Skeletal muscle tissue (tissue), 4 donors: ENCODE results near the gene LRRC14B. TPM values are rescaled to one million over a fixed set of nuclear protein-coding genes. Genes with fewer than 3 reads are reported as not detected.
A peak's percentile ranks its signal among the peaks of the same experiment; 100 is the strongest.
"Not testable (repeated sequence)": the region's sequence is repeated elsewhere in the genome, so short reads cannot be mapped to it uniquely, and the experiment has no call there.

ENCODE experiments used
- H3K27ac ChIP-seq: one replicate; pipeline ENCODE4 v1.7.0; 2013; ENCODE audit warnings: mild to moderate bottlenecking, low read depth, low read length, inconsistent platforms
- H3K27me3 ChIP-seq, 3 donors: one replicate each; pipeline ENCODE4 v1.7.0; 2013; ENCODE audit warnings: low read length in 3 of 3; ENCODE audit not compliant: control insufficient read depth in 3 of 3, insufficient read depth in 3 of 3
- H3K36me3 ChIP-seq, 3 donors: one replicate each; pipeline ENCODE4 v1.7.0; 2013; ENCODE audit warnings: low read length in 3 of 3; ENCODE audit not compliant: control insufficient read depth in 3 of 3, insufficient read depth in 3 of 3
- H3K4me1 ChIP-seq, 3 donors: one replicate each; pipeline ENCODE4 v1.7.0; 2013; ENCODE audit warnings: low read length in 3 of 3, mild to moderate bottlenecking in 3 of 3; ENCODE audit not compliant: control insufficient read depth in 3 of 3, insufficient read depth in 3 of 3
- H3K4me3 ChIP-seq, 3 donors: one replicate each; pipeline ENCODE4 v1.7.0; 2013; ENCODE audit warnings: low read length in 3 of 3
- H3K9ac ChIP-seq, 3 donors: one replicate each; pipeline ENCODE4 v1.7.0; 2013; ENCODE audit warnings: low read length in 3 of 3, mild to moderate bottlenecking in 3 of 3, moderate library complexity in 2 of 3, low read depth in 1 of 3
- H3K9me3 ChIP-seq, 3 donors: one replicate each; pipeline ENCODE4 v1.7.0; 2013; ENCODE audit warnings: low read length in 3 of 3; ENCODE audit not compliant: control insufficient read depth in 3 of 3
- total RNA-seq: library from RNA; depleted of rRNA; stranded (reverse); fragments of >200 nt; gene quantifications from one replicate; pipeline ENCODE4 v1.2.3, GENCODE V29; 2014
- donor health status: Osteomylitis.

Gene LRRC14B
- total RNA-seq, 1 donor from 2014 or later: 19.3 TPM

DNA sequence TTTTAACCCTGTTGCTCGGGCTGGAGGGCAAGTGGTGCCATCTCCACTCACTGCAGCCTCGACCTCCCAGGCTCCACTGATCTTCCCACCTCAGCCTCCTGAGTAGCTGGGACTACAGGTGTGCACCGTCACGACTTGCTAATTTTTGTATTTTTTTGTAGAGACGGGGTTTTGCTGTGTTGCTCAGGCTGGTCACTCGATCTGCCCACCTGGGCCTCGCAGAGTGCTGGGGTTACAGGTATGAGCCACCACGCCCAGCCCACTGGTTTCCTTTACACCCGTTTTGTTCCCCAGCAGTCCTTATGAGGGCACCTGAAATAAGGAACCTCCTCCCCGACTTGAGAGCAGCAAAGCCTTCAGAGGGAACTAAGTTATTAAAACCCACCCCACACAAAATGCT lies 24.8 kb downstream of the LRRC14B start:
- not testable (repeated sequence) for H3K27me3 ChIP-seq, H3K27ac ChIP-seq, H3K36me3 ChIP-seq, H3K9me3 ChIP-seq, H3K9ac ChIP-seq, H3K4me3 ChIP-seq
- H3K4me1 ChIP-seq: peaks cover 12 to 24% (median 16%) of the 10 kb centered on the region in 3 donors

DNA sequence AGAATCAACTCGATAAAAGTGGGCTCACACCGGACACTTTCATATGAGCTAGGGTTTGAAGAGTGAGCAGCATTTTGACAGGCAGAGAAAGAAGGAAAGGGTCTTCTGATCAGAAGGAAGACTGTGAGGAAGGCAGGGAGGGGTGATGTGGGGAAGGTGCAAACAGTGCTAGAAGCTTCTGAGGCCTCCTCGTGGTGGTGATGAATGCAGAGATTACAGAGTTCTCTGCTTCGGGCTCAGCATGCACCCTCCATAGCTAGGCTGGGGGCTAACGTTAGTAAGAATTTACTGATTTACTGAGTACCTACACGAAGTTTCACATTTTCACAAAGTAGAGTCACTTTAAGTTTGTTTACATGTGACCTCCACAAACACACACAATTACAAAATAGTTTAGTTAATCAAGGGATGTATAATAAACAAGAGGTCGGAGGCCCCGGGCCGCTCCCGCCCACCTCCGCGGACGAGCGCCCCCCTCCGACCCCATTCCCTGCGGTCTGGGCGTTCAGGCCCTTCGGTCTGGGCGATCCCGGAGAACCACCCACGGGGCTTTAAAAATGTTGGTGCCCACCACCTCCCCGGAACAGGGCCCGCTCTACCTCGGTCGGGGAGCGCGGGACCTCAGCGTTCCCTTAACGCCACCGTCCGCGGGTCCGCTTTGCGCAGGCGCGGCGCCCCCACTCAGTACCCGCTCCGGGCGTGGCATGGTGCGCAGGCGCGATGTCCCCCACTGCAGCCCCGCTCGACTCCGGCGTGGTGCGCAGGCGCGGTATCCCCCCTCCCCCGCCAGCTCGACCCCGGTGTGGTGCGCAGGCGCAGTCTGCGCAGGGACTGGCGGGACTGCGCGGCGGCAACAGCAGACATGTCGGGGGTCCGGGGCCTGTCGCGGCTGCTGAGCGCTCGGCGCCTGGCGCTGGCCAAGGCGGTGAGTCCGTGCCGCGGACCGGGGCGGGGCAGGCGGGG lies 26.5 kb downstream of the LRRC14B start, which contains the start of the genes CCDC127 and SDHA:
Gene CCDC127, minus strand, starts transcription at position 660 of the 963 bp plus-strand sequence. CDS start 1,304 bp downstream, outside the sequence.
Gene SDHA, plus strand, starts transcription at position 827 of the 963 bp plus-strand sequence. Its CDS starts 36 bp downstream, at position 863.
- not testable (repeated sequence) for H3K9me3 ChIP-seq, H3K36me3 ChIP-seq, H3K27me3 ChIP-seq
- Histone ChIP-seq H3K27ac (peak within 1 kb of the TSS; percentile 96), H3K4me3 (peak within 1 kb of the TSS; percentile 82 to 93 (median 90)), H3K4me1 (peaks cover 13 to 32% (median 23%) of the 10 kb centered on the region in 3 donors), H3K9ac (peak within 1 kb of the TSS; percentile 94 to 98 (median 97))

DNA sequence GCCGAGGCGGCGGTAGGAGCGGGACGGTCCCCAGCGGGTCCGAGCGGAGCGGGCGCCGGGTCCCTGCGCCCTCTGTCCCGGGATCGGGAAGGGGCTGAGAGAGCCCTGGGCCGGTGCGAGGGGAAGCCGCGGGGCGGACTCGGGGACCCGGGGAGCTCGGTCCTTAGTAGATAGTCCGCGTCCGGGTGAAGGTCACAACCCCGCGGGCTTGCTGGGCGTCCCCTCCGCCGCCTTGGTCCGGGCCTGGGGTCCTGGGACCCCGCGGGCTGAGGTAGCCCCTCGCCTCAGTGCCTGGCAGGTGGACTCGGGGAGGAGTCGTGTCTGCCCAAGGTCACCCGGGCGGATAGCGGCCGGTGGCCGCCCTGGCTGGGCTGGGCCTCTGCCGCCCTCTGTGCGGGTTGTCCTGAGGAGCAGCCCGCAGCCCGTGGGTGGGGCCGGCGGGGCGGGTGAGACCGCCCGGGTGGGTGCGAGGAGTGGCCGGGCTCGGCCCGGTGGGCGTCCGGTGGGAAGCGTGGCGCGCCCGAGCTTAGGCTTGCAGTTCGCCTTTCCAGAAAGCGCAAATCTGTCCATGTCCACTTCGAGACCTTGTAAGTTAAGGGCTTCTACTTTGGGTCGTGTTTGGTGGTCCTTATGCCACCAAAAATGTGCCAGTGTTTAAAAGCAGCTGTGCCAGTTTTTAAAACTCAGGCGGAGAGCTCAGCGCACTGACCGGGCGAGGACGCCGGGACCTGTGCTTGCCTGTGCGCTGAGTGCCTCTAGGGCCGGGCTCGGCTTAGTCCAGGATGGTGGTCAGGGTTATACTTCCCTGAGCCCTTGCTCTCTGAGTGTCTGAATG lies 27.4 kb downstream of the LRRC14B start:
- peak overlapping the region; percentile 96 for H3K27ac ChIP-seq
- peak overlapping the region; percentile 94 to 98 (median 97) for H3K9ac ChIP-seq
- H3K36me3 ChIP-seq: peaks cover 2 to 5% (median 4%) of the 10 kb centered on the region in 3 donors
- H3K27me3 ChIP-seq: no peaks in the 10 kb centered on the region
- peaks cover 18 to 36% (median 24%) of the 10 kb centered on the region in 3 donors for H3K4me1 ChIP-seq
- peak overlapping the region; percentile 81 to 93 (median 90) for H3K4me3 ChIP-seq
- no peaks in the 10 kb centered on the region for H3K9me3 ChIP-seq

DNA sequence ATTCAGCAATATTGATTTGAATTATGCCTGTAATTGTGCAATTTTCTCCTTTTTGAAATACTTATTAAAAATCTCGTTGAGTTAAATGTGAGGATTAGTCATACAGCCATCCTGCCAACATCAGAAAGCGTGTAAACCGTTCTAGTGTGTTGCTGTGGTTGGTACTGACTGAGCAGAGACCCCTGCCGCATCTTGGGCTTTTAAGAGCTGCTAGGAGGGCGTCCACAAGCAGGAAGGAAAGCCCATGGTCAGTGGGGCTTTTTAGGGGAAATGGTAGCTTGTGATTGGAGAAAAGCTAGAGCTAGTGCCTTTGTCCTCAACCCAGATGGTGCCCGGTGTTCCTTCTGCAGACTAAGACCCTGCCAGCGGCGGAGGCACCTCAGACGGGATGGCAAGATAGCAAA lies 28.2 kb downstream of the LRRC14B start:
- H3K4me3 ChIP-seq: peak overlapping the region; percentile 81 to 93 (median 90)
- no peaks in the 10 kb centered on the region for H3K9me3 ChIP-seq

DNA sequence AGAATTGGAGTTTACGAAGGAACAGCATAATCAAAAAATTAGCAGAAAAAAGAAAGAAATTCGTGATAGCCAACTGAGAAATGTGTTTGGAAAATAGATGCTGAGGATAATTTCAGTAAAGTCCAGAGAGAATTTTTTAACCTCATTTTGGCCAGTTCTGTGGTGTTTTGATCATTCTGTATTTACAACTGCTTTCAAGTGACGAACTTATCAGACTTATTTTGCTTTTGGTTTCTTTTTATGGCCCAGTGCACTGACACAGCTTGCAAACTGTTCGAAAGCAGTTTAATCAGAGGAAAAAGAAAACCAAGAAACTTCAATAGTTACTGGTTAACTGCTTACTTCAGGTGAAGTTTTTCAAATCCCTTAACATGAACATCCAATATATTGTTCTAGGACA lies 28.7 kb downstream of the LRRC14B start:
- Histone ChIP-seq H3K4me3 (peak overlapping the region; percentile 81 to 93 (median 90)), H3K27ac (peak overlapping the region; percentile 96), H3K36me3 (peaks cover 7 to 14% (median 12%) of the 10 kb centered on the region in 3 donors), H3K9me3 (no peaks in the 10 kb centered on the region), H3K4me1 (peaks cover 18 to 36% (median 24%) of the 10 kb centered on the region in 3 donors), H3K9ac (peak overlapping the region; percentile 76 to 98 (median 94)), H3K27me3 (no peaks in the 10 kb centered on the region)

More for the DNA sequence above, 28.2 kb downstream of the LRRC14B start:
- Histone ChIP-seq H3K27me3 (no peaks in the 10 kb centered on the region), H3K9ac (peak overlapping the region; percentile 76 to 98 (median 94)), H3K4me1 (peaks cover 18 to 36% (median 24%) of the 10 kb centered on the region in 3 donors), H3K36me3 (peaks cover 2 to 9% (median 8%) of the 10 kb centered on the region in 3 donors), H3K27ac (peak overlapping the region; percentile 96)

DNA sequence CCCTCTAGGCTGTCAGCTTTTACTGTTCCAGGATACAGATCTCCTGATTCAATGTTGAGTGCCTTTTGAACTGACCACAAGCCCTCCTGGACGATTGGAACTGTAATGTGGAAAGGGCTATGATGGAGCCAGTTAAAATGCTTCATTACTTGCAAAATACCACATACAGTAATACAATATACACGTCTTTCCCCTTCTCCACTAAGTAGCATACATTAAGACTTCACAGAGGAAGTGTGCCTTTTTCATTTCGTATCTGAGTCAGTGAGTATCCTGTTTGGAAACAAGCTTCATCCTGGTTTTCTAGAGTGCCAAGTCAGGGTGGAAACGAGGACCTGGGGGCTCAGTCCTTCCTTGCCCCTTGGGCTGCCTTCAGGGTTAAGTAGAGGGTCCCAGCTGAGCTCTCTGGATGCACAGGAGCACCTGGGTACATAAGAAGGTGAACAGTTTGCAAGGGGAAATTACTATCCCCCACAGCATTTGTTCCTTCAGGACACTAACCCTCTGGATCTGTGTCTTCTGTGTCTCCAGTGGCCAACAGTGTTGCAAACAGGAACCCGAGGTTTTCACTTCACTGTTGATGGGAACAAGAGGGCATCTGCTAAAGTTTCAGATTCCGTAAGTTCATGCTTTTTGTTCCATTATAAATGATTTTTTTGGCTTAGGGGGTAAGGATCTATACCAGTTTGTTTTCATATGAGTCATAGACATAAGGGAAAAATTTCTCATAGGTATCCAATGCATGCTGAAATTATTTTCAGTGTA lies 31.8 kb downstream of the LRRC14B start:
- Histone ChIP-seq H3K36me3 (peaks cover 33 to 38% (median 38%) of the 10 kb centered on the region in 3 donors), H3K9ac (peak overlapping the region in 1 of 3 donors; percentile 25), H3K4me1 (peaks cover 14 to 31% (median 24%) of the 10 kb centered on the region in 3 donors)
- not testable (repeated sequence) for H3K4me3 ChIP-seq, H3K27me3 ChIP-seq, H3K9me3 ChIP-seq, H3K27ac ChIP-seq

DNA sequence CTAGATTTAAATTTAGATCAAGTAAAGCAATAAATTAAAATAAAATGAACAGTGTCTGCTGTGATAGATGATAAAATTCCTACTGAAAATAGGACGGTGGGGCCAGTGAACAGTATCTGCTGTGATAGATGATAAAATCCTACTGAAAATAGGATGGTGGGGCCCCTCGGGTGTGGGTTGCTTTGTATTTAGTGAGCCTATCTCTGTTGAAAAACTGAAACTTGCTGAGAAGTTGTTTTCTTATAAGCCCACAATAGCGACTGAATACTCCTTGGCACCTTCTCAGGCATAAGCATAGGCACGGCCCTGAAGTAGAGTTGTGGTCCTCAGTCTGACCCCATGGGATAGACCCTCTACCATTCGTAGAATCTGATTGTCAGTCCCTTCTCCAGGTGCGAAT lies 32.5 kb downstream of the LRRC14B start:
- H3K36me3 ChIP-seq: peaks cover 40 to 44% (median 42%) of the 10 kb centered on the region in 3 donors
- no peak overlapping the region for H3K4me3 ChIP-seq
- H3K9ac ChIP-seq: no peak overlapping the region
- no peaks in the 10 kb centered on the region for H3K9me3 ChIP-seq
- H3K4me1 ChIP-seq: peaks cover 14 to 31% (median 24%) of the 10 kb centered on the region in 3 donors
- H3K27me3 ChIP-seq: no peaks in the 10 kb centered on the region
- no peak overlapping the region for H3K27ac ChIP-seq

DNA sequence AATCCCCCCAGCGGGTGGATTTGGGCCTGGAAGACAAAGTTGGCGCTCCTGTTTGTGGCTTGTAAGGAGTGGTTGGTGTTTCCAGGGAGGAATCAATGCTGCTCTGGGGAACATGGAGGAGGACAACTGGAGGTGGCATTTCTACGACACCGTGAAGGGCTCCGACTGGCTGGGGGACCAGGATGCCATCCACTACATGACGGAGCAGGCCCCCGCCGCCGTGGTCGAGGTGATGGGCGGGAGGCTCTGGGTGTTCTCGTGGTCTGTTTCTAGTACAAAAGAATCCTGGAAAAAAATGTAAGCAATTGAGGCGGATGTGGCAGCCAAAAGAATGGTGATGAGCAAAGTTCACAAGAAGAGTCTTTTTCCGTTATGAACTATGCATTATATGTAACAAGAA lies 34.0 kb downstream of the LRRC14B start:
- H3K4me1 ChIP-seq: peaks cover 7 to 18% (median 13%) of the 10 kb centered on the region in 3 donors
- no peaks in the 10 kb centered on the region for H3K27me3 ChIP-seq
- peaks cover 52 to 59% (median 55%) of the 10 kb centered on the region in 3 donors for H3K36me3 ChIP-seq
- H3K27ac ChIP-seq: no peak overlapping the region
- H3K9ac ChIP-seq: no peak overlapping the region
- H3K9me3 ChIP-seq: no peaks in the 10 kb centered on the region
- no peak overlapping the region for H3K4me3 ChIP-seq

DNA sequence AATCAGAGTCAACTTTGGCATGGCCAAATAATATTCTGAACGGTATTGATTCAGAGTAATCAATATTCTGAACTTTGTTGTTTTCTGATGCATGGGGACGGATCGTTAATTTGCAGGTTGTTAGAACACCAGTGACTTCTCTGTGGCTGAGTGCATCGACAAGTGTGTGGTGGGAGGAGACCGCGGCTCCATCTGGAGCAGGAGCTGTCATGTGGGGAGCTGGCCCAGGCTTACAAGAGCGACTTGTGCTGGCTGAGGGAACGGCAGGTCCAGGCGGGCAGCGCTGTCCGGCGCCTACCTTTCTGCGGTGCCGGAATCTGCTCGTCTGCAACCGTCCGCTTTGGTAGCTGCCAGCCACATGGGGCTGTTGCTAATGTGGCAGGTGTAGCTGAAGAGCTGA lies 36.1 kb downstream of the LRRC14B start:
- not testable (repeated sequence) for H3K27ac ChIP-seq, H3K27me3 ChIP-seq, H3K4me1 ChIP-seq, H3K4me3 ChIP-seq, H3K9me3 ChIP-seq, H3K9ac ChIP-seq
- H3K36me3 ChIP-seq: peaks cover 68 to 77% (median 70%) of the 10 kb centered on the region in 3 donors
